ENCODE measurements around the gene PGAM2.

The PGAM2 gene

DNA sequence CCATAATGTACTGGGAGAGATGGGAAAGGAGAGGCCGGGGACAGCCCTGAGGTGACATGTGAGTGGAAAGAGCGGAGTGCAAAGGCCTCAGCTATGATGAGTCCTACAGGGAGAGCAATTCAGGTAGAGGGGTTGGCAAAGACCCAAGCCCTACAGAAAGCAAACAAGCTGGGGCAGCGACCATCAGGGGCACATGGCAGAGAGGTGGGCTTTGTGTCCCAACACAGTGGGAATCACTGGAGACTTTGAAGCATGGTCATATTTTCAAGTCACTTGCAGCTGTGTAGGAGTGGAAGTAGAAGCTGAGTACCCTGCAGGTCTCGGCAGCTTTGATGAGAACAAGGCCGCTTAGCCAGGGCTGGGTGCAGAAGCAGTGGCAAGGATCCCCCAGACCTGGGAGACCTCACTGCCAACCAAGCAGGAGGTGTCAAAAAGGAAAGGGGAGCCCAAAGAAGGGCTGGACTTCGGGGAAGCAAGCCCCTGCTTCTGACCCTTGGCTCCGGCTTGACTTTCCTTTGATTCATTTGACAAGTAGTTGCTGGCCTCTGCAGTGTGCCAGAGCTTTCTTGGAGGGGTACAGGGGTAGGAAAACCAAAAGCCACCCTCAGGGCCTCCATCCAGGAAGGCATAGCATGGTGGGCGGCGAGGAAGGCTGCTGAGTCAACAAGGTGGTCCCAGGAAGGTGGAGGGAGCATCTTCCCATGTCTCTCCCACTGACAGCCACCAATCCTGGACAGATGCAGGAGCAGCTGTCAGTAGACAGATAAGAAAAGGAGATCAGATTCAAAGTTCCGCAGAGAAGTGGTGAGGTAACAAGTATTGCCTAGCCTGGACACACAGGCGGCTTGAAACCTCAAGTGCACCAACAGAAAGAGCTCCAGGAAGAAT lies 1.9 kb upstream of the PGAM2 start:
- no peak for DNase-seq (ENCODE audit: low read depth in 4 of 4, low spot score in 1 of 4)

GRCh38 chr7:44066494-44067063 lies 1.2 kb upstream of the PGAM2 start:
- no peak for DNase-seq (ENCODE audit: low read depth in 4 of 4, low spot score in 1 of 4)

DNA sequence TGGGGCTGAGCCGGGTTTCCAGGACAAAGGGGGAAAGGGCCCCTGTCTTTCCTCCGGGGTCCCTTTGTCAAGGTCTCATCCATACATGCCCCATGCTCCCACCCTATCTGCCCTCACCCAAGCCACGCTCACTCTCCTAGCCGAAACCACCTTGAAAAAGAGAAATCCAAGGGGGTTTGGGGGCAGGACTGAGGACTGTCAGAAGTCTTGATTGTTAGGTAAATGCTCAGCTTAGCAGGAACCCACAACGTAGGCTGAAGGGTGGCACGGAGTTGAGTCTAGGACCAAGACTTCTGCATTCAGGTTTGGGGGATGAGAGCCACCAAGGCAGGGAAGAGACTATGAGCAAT lies 719 bp upstream of the PGAM2 start:
- no peak for DNase-seq (ENCODE audit: low read depth in 4 of 4, low spot score in 1 of 4)

DNA sequence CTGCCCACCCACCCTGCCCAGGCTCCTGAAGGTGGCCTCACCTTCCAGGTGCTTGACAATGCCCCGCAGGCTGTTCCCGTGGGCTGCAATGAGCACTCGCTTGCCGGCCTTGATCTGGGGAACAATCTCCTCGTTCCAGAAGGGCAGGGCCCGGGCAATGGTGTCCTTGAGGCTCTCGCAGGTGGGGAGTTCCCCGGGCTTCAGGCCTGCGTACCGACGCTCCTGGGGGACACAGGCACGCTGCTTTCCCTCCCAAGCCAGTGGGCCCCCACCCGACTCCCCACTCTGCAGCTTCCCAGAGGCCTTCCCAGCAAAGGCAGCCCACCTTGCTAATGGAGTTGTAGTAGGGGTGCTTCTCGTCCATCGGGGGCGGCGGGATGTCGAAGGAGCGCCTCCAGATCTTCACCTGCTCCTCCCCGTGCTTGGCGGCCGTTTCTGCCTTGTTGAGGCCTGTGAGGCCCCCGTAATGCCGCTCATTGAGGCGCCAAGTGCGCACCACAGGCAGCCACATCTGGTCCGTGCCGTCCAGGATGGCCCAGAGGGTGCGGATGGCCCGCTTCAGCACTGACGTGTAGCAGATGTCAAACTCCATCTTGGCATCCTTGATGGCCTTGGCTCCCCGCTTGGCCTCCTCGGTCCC lies 456 bp downstream of the PGAM2 start:
- DNase-seq (ENCODE audit: low read depth in 4 of 4, low spot score in 1 of 4): no peak

- no peak for DNase-seq (ENCODE audit: low read depth in 4 of 4, low spot score in 1 of 4)
These were observed 1.3 kb downstream of the PGAM2 start for GRCh38 chr7:44063894-44064651.

DNA sequence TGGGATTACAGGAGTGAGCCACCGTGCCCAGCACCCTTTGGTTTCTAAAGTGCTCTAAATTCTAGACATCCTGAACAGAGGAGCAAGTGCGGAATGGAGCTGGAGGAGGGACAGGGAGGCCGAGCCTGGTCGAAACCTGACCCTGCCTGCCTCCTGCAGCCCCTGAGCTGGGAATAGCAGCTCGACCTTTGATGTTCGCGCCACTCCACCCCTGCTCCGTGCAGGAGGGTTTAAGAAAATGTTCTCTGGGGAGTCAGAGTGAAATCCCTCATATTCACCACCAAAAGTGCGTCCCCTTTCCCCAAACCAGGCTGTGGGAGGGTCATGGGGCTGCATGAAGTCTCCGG lies 1.8 kb downstream of the PGAM2 start:
- DNase-seq (ENCODE audit: low read depth in 4 of 4, low spot score in 1 of 4): no peak

DNA sequence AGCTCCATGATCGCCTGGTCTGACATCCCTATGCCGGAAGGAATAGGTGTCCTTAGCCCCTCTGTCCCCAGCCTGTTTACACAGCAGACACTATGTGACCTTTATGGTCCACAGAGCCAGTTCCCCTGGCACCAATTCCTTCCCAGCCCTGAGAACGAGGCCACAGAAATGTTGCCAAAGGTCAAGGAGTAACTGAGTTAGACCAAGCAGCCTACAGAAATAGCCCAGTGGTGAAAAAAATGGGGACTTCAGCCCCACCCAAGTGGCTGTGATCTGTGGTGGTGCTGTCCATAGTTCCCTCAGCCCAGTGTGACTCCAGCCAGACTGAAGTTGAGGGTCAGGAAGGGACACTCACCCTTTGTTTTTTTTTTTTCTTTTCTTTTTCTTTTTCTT lies 2.5 kb downstream of the PGAM2 start:
- no peak for DNase-seq (ENCODE audit: low read depth in 4 of 4, low spot score in 1 of 4)

GRCh38 chr7:44062180-44062902 lies 3.0 kb downstream of the PGAM2 start:
- no peak for DNase-seq (ENCODE audit: low read depth in 4 of 4, low spot score in 1 of 4)

- DNase-seq (ENCODE audit: low read depth in 4 of 4, low spot score in 1 of 4): no peak
These were observed 3.7 kb downstream of the PGAM2 start for GRCh38 chr7:44061645-44062179.

- no peak for DNase-seq (ENCODE audit: low read depth in 4 of 4, low spot score in 1 of 4)
These were observed 4.3 kb downstream of the PGAM2 start for GRCh38 chr7:44060948-44061644.

- no peak for DNase-seq (ENCODE audit: low read depth in 4 of 4, low spot score in 1 of 4)
These were observed 5.0 kb downstream of the PGAM2 start for GRCh38 chr7:44060091-44060947.

- DNase-seq (ENCODE audit: low read depth in 4 of 4, low spot score in 1 of 4): no peak
These were observed 5.9 kb downstream of the PGAM2 start for GRCh38 chr7:44059219-44060090.

GRCh38 chr7:44058759-44059218 lies 6.6 kb downstream of the PGAM2 start:
- DNase-seq (ENCODE audit: low read depth in 4 of 4, low spot score in 1 of 4): no peak

DNA sequence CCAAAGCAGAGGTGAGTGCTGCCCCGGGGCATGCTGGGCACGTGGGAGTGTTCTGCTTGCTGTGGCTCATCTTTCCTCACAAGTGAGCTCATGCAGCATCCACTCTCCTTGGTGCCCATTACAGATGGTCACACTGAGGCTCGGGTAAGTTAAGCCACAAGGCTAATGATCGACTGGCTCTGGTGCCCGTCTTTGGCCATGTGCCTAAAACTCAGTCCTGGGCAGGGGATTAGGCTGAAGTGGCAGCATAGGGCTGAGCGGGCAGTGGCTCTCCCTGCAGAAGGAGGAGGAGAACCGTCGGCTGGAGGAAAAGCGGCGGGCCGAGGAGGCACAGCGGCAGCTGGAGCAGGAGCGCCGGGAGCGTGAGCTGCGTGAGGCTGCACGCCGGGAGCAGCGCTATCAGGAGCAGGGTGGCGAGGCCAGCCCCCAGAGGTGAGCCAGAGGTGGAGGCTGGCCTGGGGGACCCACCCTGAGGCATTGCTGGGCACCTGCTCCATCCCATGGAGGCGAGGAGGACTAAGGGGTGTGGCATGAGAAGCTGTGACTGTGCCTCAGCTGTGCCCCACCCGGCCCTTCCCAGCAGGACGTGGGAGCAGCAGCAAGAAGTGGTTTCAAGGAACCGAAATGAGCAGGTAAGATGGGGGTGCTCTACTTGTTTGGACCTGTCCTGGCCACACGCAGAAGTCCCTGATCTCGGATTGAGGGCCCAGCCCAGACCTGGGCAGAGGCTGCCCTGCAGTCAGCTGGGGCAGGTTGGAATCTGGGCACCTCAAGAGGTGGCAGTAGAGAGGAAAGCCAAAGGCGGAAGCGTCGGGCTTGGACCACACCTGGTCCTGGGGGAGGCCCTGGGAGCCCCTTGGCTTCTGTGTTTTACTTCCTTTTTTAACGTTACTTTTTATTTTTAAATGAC lies 7.3 kb downstream of the PGAM2 start:
- no peak for DNase-seq (ENCODE audit: low read depth in 4 of 4, low spot score in 1 of 4)

DNA sequence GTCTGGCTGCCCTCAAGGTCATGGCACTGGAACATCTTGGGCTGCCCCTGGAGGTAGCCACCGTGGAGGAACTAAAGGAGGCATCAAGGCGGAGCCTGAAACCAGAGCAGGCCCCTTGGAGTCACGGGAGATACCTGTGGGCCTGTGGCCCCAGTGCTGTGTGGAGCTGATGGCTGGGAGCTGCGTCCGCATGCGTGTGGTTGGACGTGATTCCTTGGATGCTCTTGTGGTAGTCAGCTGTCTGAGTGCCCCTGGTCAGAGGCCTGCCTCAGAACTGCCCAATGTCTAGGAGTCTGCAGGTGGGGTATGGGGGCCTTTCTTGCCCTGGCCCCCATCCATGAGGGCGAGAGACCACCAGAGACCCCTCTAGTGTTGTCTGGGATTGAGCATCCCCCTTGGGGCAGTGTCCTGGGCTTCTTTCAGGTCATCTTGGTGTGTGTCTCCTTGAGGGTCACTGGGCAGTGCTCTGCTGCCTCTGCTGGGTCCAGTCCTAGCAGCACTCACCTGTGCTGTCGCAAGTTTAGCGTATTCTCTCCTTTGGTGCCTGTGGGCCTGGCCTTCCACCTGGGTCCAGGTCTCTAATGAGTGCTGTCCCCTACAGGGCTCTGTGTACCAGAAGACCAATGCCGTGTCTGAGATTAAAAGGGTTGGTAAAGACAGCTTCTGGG lies 8.1 kb downstream of the PGAM2 start:
- no peak for DNase-seq (ENCODE audit: low read depth in 4 of 4, low spot score in 1 of 4)

DNA sequence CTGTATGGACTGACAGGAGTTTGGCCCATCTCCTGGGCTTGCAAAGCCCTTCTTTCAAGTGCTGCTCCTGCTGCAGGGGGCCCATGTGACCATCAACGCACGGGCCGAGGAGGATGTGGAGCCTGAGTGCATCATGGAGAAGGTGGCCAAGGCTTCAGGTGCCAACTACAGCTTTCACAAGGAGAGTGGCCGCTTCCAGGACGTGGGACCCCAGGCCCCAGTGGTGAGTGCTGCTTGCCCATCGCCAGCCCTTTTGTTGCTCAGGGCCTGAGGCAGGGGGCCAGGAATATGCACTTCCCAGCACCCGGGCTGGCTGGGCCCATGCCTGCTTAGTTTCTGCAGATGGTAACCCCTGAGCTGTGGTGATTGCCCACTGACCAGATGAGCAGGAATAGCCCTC lies 8.7 kb downstream of the PGAM2 start:
- no peak for DNase-seq (ENCODE audit: low read depth in 4 of 4, low spot score in 1 of 4)
